HepG2 (cell line): ENCODE results near the gene SEMA3B. TPM values are rescaled to one million over a fixed set of nuclear protein-coding genes. Genes with fewer than 3 reads are reported as not detected.
A peak's percentile ranks its signal among the peaks of the same experiment; 100 is the strongest.

Source experiments
- BATF2 ChIP-seq: sonication (generic); formaldehyde crosslinking; IDR thresholded peaks from 2 replicates; pipeline ENCODE4 v1.8.0; 2022; ENCODE audit warnings: mild to moderate bottlenecking, missing genetic modification reagents, moderate library complexity
- BRF2 ChIP-seq: sonication (generic); formaldehyde crosslinking; IDR thresholded peaks from 2 replicates; pipeline ENCODE4 v1.8.1; 2022; ENCODE audit warnings: mild to moderate bottlenecking, missing genetic modification reagents
- DBP ChIP-seq: sonication (generic); formaldehyde crosslinking; IDR thresholded peaks from 2 replicates; pipeline ENCODE4 v1.4.0; 2020; ENCODE audit warnings: missing genetic modification reagents; ENCODE audit errors: not compliant biosample characterization
- FOXK2 ChIP-seq: fragments of 450-650 bp; IDR thresholded peaks from 2 replicates; pipeline ENCODE4 v1.6.1; 2016
- GATA4 ChIP-seq: sonication (generic); IDR thresholded peaks from 2 replicates; pipeline ENCODE4 v1.6.1; 2016; ENCODE audit warnings: antibody characterized with exemption, low read depth, borderline replicate concordance
- HDAC2 ChIP-seq: sonication (generic); formaldehyde crosslinking; IDR thresholded peaks from 2 replicates; pipeline ENCODE4 v1.4.0; 2020; ENCODE audit warnings: missing genetic modification reagents
- MYPOP ChIP-seq: sonication (generic); formaldehyde crosslinking; IDR thresholded peaks from 2 replicates; pipeline ENCODE4 v1.8.1; 2023; ENCODE audit warnings: mild to moderate bottlenecking, moderate library complexity, missing genetic modification reagents
- PAWR ChIP-seq: sonication (generic); formaldehyde crosslinking; IDR thresholded peaks from 2 replicates; pipeline ENCODE4 v1.4.0; 2020; ENCODE audit warnings: missing genetic modification reagents, mild to moderate bottlenecking, borderline replicate concordance
- PAX8 ChIP-seq: sonication (generic); formaldehyde crosslinking; IDR thresholded peaks from 2 replicates; pipeline ENCODE4 v1.8.0; 2022; ENCODE audit warnings: mild to moderate bottlenecking, missing genetic modification reagents, borderline replicate concordance
- RFX1 ChIP-seq: fragments of 450-650 bp; IDR thresholded peaks from 2 replicates; pipeline ENCODE4 v1.6.1; 2017
- SKIL ChIP-seq: sonication (generic); formaldehyde crosslinking; IDR thresholded peaks from 2 replicates; pipeline ENCODE4 v1.8.0; 2022; ENCODE audit warnings: missing genetic modification reagents, mild to moderate bottlenecking, moderate library complexity, borderline replicate concordance
- U2AF1 ChIP-seq: fragments of 200-400 bp; formaldehyde crosslinking; optimal IDR thresholded peaks from 2 replicates; pipeline ENCODE3; 2017; ENCODE audit warnings: mild to moderate bottlenecking, low read depth, low read length
- ZC3H13 ChIP-seq: sonication (generic); formaldehyde crosslinking; IDR thresholded peaks from 2 replicates; pipeline ENCODE4 v1.8.1; 2023; ENCODE audit warnings: mild to moderate bottlenecking, missing genetic modification reagents, moderate library complexity
- ZNF205 ChIP-seq: IDR thresholded peaks from 2 replicates; pipeline ENCODE4 v1.6.1; 2018; ENCODE audit warnings: missing biosample characterization, missing genetic modification reagents
- ZNF224 ChIP-seq: sonication (generic); formaldehyde crosslinking; IDR thresholded peaks from 2 replicates; pipeline ENCODE4 v1.5.0; 2020; ENCODE audit warnings: mild to moderate bottlenecking, missing genetic modification reagents
- ZNF235 ChIP-seq: sonication (generic); formaldehyde crosslinking; IDR thresholded peaks from 2 replicates; pipeline ENCODE4 v1.8.1; 2023; ENCODE audit warnings: mild to moderate bottlenecking, missing genetic modification reagents, borderline replicate concordance
- ZNF280D ChIP-seq: sonication (generic); formaldehyde crosslinking; IDR thresholded peaks from 2 replicates; pipeline ENCODE4 v1.5.1; 2020; ENCODE audit warnings: mild to moderate bottlenecking, missing genetic modification reagents
- ZNF44 ChIP-seq: sonication (generic); formaldehyde crosslinking; IDR thresholded peaks from 2 replicates; pipeline ENCODE4 v1.5.1; 2020; ENCODE audit warnings: mild to moderate bottlenecking, missing genetic modification reagents
- ZNF772 ChIP-seq: sonication (generic); formaldehyde crosslinking; IDR thresholded peaks from 2 replicates; pipeline ENCODE4 v1.5.0; 2020; ENCODE audit warnings: mild to moderate bottlenecking, missing genetic modification reagents
- polyA plus RNA-seq, 8 experiments: library from polyadenylated mRNA; depleted of rRNA in 3 of 8; stranded (reverse) in 7 of 8; unstranded in 1 of 8; fragments of >200 nt; fragmentation: Illumina TruSeq in 4 of 8; extraction: Trizol in 4 of 8; gene quantifications; 2 replicates each; pipeline versions ENCODE4 v1.2.1 to v1.2.3, GENCODE V29; 2011 to 2016; ENCODE audit warnings: low read depth in 4 of 8, missing spikeins in 1 of 8, mixed read lengths in 1 of 8; ENCODE audit not compliant: insufficient read depth in 1 of 8
- total RNA-seq, 5 experiments: library from RNA; depleted of rRNA; stranded (reverse); fragments of >200 nt; fragmentation: Illumina TruSeq; extraction: Trizol; gene quantifications; 2 replicates each; pipeline ENCODE4 v1.2.3, GENCODE V29; 2016; ENCODE audit warnings: low read depth in 1 of 5

The SEMA3B gene
- total and polyA plus RNA-seq, 2 of the 13 experiments (the other 11 are each of a cell fraction or from before 2014, with no cell fraction given) = 93.2 to 158 TPM

GRCh38 chr3:50260027-50260941 lies 8.7 kb upstream of the SEMA3B start (continued):
- TF ChIP-seq RFX1 (no peak), PAX8 (CRISPR knock-in tag) (no peak), FOXK2 (no peak), ZNF280D (CRISPR knock-in tag) (peak; percentile 53; the same call in 1 of the 2 replicates), HDAC2 (CRISPR knock-in tag) (peak; percentile 85), ZNF205 (CRISPR knock-in tag) (0 out of 2 replicates have a peak, but pooled peaks have one; percentile 71), SKIL (CRISPR knock-in tag) (peak; percentile 92), MYPOP (CRISPR knock-in tag) (peak; percentile 73), DBP (CRISPR knock-in tag) (no peak), GATA4 (peak; percentile 70; the same call in 1 of the 2 replicates), PAWR (CRISPR knock-in tag) (no peak), ZC3H13 (CRISPR knock-in tag) (peak; percentile 91), U2AF1 (no peak), ZNF224 (CRISPR knock-in tag) (peak; percentile 90; the same call in 1 of the 2 replicates), BATF2 (CRISPR knock-in tag) (no peak; the same call in 1 of the 2 replicates), BRF2 (peak; percentile 36; the same call in 1 of the 2 replicates), ZNF44 (peak; percentile 16; the same call in 1 of the 2 replicates), ZNF772 (CRISPR knock-in tag) (peak; percentile 89), ZNF235 (no peak)
